Endothelial cell of umbilical vein (primary cell): Measurements from ENCODE around the gene LTBP1. TPM values are rescaled to one million over a fixed set of nuclear protein-coding genes. Genes with fewer than 3 reads are reported as not detected.

Experiments used
- BruUV-seq: library from RNA; stranded (reverse); fragments of 400-500 nt; replicated peaks from 2 replicates; lab custom pipeline; 2021; lab: Mats Ljungman, UMichigan
- CTCF ChIA-PET: fragments of 300-600, 350-600 bp; sonication (Branson Sonifier 250); formaldehyde crosslinking; loops from one replicate; lab custom pipeline; 2021; ENCODE audit warnings: antibody characterized with exemption, inconsistent platforms; lab: Charles Lee
- POLR2A ChIA-PET: fragments of 300-600, 350-600 bp; sonication (Branson Sonifier 250); formaldehyde crosslinking; loops from one replicate; lab custom pipeline; 2021; ENCODE audit warnings: antibody characterized with exemption, inconsistent platforms; lab: Charles Lee
- DNase-seq: peaks from one replicate; pipeline ENCODE4 v3.0.0-alpha.2; 2011; ENCODE audit warnings: low read depth, low spot score
- FAIRE-seq: peaks from 2 replicates; lab custom pipeline; 2011; peaks lifted over from hg19 to GRCh38; lab: Jason Lieb, UNC
- H2AFZ ChIP-seq: 2 replicates; pipeline ENCODE4 v1.6.0; 2012; ENCODE audit warnings: low read depth, low read length, control low read depth, inconsistent platforms
- H3K27ac ChIP-seq: 2 replicates; pipeline ENCODE4 v1.5.1; 2011; ENCODE audit warnings: low read depth, mild to moderate bottlenecking, control low read depth, low read length, moderate library complexity; ENCODE audit not compliant: insufficient read depth
- H3K27me3 ChIP-seq, 2 experiments: 2 replicates each; pipeline versions ENCODE4 v1.6.0 to v1.6.1; 2011; ENCODE audit warnings: low read length in 2 of 2, mixed read lengths in 1 of 2; ENCODE audit not compliant: control insufficient read depth in 2 of 2, insufficient read depth in 2 of 2
- H3K36me3 ChIP-seq, 2 experiments: 2 replicates in 1 of 2; 3 replicates in 1 of 2; pipeline ENCODE4 v1.5.1; 2011; ENCODE audit warnings: low read length in 2 of 2, mild to moderate bottlenecking in 1 of 2, moderate library complexity in 1 of 2; ENCODE audit not compliant: control insufficient read depth in 2 of 2, insufficient read depth in 2 of 2; ENCODE audit errors: extremely low read depth in 1 of 2
- H3K4me1 ChIP-seq: 3 replicates; pipeline ENCODE4 v1.5.1; 2011; ENCODE audit warnings: mild to moderate bottlenecking, low read length; ENCODE audit not compliant: control insufficient read depth, insufficient read depth; ENCODE audit errors: extremely low read depth
- H3K4me2 ChIP-seq: 2 replicates; pipeline ENCODE4 v1.6.1; 2011; ENCODE audit warnings: low read length, control low read depth, mixed read lengths; ENCODE audit not compliant: insufficient read depth
- H3K4me3 ChIP-seq, 3 experiments: fragments of 200-600 bp in 1 of 3; sonication (generic), shearing (Covaris generic) in 1 of 3; replicated peaks in 1 of 3; 2 replicates each; pipeline ENCODE4 v1.5.1; 2011 to 2016; ENCODE audit warnings: control low read depth in 3 of 3, low read length in 3 of 3, mild to moderate bottlenecking in 2 of 3, inconsistent platforms in 1 of 3, low read depth in 1 of 3, moderate library complexity in 1 of 3; ENCODE audit not compliant: insufficient read depth in 1 of 3
- H3K79me2 ChIP-seq: 2 replicates; pipeline ENCODE4 v1.6.0; 2012; ENCODE audit warnings: low read length, inconsistent platforms; ENCODE audit not compliant: control insufficient read depth, insufficient read depth
- H3K9ac ChIP-seq: replicated peaks from 2 replicates; pipeline ENCODE3; 2011; ENCODE audit warnings: low read length, control low read depth; ENCODE audit not compliant: insufficient read depth; ENCODE audit errors: extremely low read depth
- H3K9me1 ChIP-seq: replicated peaks from 3 replicates; pipeline ENCODE4 v1.6.0; 2011; ENCODE audit warnings: mild to moderate bottlenecking, low read length; ENCODE audit not compliant: control insufficient read depth, insufficient read depth; ENCODE audit errors: extremely low read depth
- H3K9me3 ChIP-seq: replicated peaks from 2 replicates; pipeline ENCODE4 v1.5.1; 2012; ENCODE audit warnings: low read length, inconsistent platforms; ENCODE audit not compliant: control insufficient read depth, insufficient read depth
- H4K20me1 ChIP-seq: replicated peaks from 2 replicates; pipeline ENCODE3; 2011; ENCODE audit warnings: mild to moderate bottlenecking, low read length; ENCODE audit not compliant: control insufficient read depth, insufficient read depth; ENCODE audit errors: extremely low read depth
- CTCF ChIP-seq, 2 donors: IDR thresholded peaks; 1 replicate in 1 of 2; 2 replicates in 1 of 2; pipeline ENCODE4 v1.5.1; 2011; ENCODE audit warnings: low read length in 2 of 2, mild to moderate bottlenecking in 2 of 2, moderate library complexity in 2 of 2, control low read depth in 1 of 2, inconsistent platforms in 1 of 2, low read depth in 1 of 2; ENCODE audit not compliant: insufficient read depth in 1 of 2; ENCODE audit errors: extremely low read depth in 1 of 2
- FOS ChIP-seq: IDR thresholded peaks from 2 replicates; pipeline ENCODE4 v1.6.1; 2011; ENCODE audit warnings: mild to moderate bottlenecking, low read length, moderate library complexity, borderline replicate concordance; ENCODE audit not compliant: insufficient read depth
- JUN ChIP-seq: IDR thresholded peaks from 2 replicates; pipeline ENCODE4 v1.6.1; 2011; ENCODE audit warnings: borderline replicate concordance, low read depth; ENCODE audit not compliant: insufficient read length, insufficient read depth
- MAX ChIP-seq: IDR thresholded peaks from 2 replicates; pipeline ENCODE4 v1.6.1; 2011; ENCODE audit not compliant: insufficient read depth, insufficient read length
- MYC ChIP-seq: IDR thresholded peaks from one replicate; pipeline ENCODE4 v1.6.1; 2011; ENCODE audit warnings: mild to moderate bottlenecking, low read depth, low read length
- dilution Hi-C: fragments of 300-500 bp; cut with MboI; formaldehyde crosslinking; loops from one replicate; pipeline ENCODE4 v1.15.0; 2019; ENCODE audit warnings: low sequenced_read_pairs; ENCODE audit not compliant: extremely low pct_ligation_motif_present
- intact Hi-C: fragments of 100-400 bp; cut with micrococcal nuclease; formaldehyde crosslinking; loops from one replicate; pipeline ENCODE4 v1.10.0; 2022
- polyA plus RNA-seq, 4 experiments: library from polyadenylated mRNA; depleted of rRNA in 3 of 4; stranded (reverse) in 3 of 4; unstranded in 1 of 4; fragments of >200 nt; gene quantifications; 2 replicates each; pipeline versions ENCODE4 v1.2.1 to v1.2.3, GENCODE V29; 2011 to 2012; ENCODE audit warnings: missing spikeins in 1 of 4
- total RNA-seq: library from RNA; stranded (reverse); gene quantifications from 2 replicates; pipeline ENCODE4 v1.2.3, GENCODE V29; 2021

LTBP1 gene
- total and polyA plus RNA-seq, 2 donors (not counting 3 experiments of a cell fraction or from before 2014, with no cell fraction given), result 57.4 to 68.2 TPM

GRCh38 chr2:33378556-33379210 lies 431.9 kb downstream of the LTBP1 start:
- no peak overlapping the region for H3K4me3 ChIP-seq
- POLR2A ChIA-PET, result interaction anchor here (0.5 to 0.6 kb wide), 2 partner anchors 105 to 1124 kb away, joined by 4 to 7 read pairs; no protein-coding TSS in a partner anchor

GRCh38 chr2:33380001-33380609 lies 433.4 kb downstream of the LTBP1 start:
- no peak overlapping the region for H3K4me3 ChIP-seq
- H3K9me1 ChIP-seq, result no peaks in the 10 kb centered on the region
- no peaks in the 10 kb centered on the region for H3K9me3 ChIP-seq
- peak; percentile 44 to 58 for TF ChIP-seq CTCF (IDR thresholded peaks at IDR 0.05; ENCODE audit: extremely low read depth in 1 of 2, insufficient read depth in 1 of 2, low read depth in 1 of 2, low read length in 2 of 2)
- no peak for TF ChIP-seq MYC
- dilution Hi-C loops (no loop called here), intact Hi-C loops (loop anchor here (1.0 to 2.0 kb wide), 2 partner anchors 433 to 607 kb away; no protein-coding TSS in a partner anchor)
- CTCF ChIA-PET, result interaction anchor here (0.6 to 3.6 kb wide), 31 partner anchors 9 to 828 kb away, joined by 3 to 19 read pairs (median 4); no protein-coding TSS in a partner anchor
- no peaks in the 10 kb centered on the region for H4K20me1 ChIP-seq
- no peak for FAIRE-seq
- H3K27me3 ChIP-seq, result no peaks in the 10 kb centered on the region
- POLR2A ChIA-PET, result no interaction called here
- no peak for DNase-seq
- H3K4me2 ChIP-seq, result no peak overlapping the region
- H3K9ac ChIP-seq, result no peak overlapping the region
- no peak overlapping the region for H2AFZ ChIP-seq
- H3K36me3 ChIP-seq, result no peaks in the 10 kb centered on the region
- H3K4me1 ChIP-seq, result peaks cover 3% of the 10 kb centered on the region
- BruUV-seq, result no TSS peak
- H3K79me2 ChIP-seq, result no peaks in the 10 kb centered on the region
- no peak overlapping the region for H3K27ac ChIP-seq

More at GRCh38 chr2:33378556-33379210, 431.9 kb downstream of the LTBP1 start:
- intact Hi-C loops (loop anchor here (10.0 kb wide), 1 partner anchor 524 kb away; no protein-coding TSS in a partner anchor), dilution Hi-C loops (no loop called here)
- no peaks in the 10 kb centered on the region for H3K9me1 ChIP-seq
- CTCF ChIA-PET, result interaction anchor here (0.7 to 3.6 kb wide), 12 partner anchors 17 to 889 kb away, joined by 3 to 19 read pairs (median 4); no protein-coding TSS in a partner anchor
- TF ChIP-seq MAX (no peak), MYC (no peak), FOS (no peak), JUN (no peak)
- H3K27ac ChIP-seq, result no peak overlapping the region
- no peak overlapping the region for H3K9ac ChIP-seq
- FAIRE-seq, result no peak
- BruUV-seq, result no TSS peak
- peaks cover 6% of the 10 kb centered on the region for H3K4me1 ChIP-seq
- H3K27me3 ChIP-seq, result no peaks in the 10 kb centered on the region
- DNase-seq, result no peak
- no peak overlapping the region for H3K4me2 ChIP-seq
- H3K9me3 ChIP-seq, result no peaks in the 10 kb centered on the region
- no peaks in the 10 kb centered on the region for H3K36me3 ChIP-seq
- H4K20me1 ChIP-seq, result no peaks in the 10 kb centered on the region
- no peaks in the 10 kb centered on the region for H3K79me2 ChIP-seq
- H2AFZ ChIP-seq, result no peak overlapping the region
